ENCODE data around the gene POU6F2.
"Not testable (repeated sequence)": the region's sequence is repeated elsewhere in the genome, so short reads cannot be mapped to it uniquely, and the experiment has no call there.

POU6F2 gene, protein sequence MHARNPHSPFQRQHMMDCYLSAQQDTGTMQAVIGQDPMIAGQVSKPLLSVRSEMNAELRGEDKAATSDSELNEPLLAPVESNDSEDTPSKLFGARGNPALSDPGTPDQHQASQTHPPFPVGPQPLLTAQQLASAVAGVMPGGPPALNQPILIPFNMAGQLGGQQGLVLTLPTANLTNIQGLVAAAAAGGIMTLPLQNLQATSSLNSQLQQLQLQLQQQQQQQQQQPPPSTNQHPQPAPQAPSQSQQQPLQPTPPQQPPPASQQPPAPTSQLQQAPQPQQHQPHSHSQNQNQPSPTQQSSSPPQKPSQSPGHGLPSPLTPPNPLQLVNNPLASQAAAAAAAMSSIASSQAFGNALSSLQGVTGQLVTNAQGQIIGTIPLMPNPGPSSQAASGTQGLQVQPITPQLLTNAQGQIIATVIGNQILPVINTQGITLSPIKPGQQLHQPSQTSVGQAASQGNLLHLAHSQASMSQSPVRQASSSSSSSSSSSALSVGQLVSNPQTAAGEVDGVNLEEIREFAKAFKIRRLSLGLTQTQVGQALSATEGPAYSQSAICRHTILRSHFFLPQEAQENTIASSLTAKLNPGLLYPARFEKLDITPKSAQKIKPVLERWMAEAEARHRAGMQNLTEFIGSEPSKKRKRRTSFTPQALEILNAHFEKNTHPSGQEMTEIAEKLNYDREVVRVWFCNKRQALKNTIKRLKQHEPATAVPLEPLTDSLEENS

GRCh38 chr7:38977685-38978084 is at the start of gene POU6F2:
Gene POU6F2, plus strand, starts transcription at chr7:38977909. Its CDS starts 45 bp downstream, at chr7:38977954.
- no peak for DNase-seq (ENCODE audit: low read depth)

GRCh38 chr7:38928506-38928905 is 49.2 kb upstream of the POU6F2 start:
- no peak for DNase-seq (ENCODE audit: low read depth)

DNA sequence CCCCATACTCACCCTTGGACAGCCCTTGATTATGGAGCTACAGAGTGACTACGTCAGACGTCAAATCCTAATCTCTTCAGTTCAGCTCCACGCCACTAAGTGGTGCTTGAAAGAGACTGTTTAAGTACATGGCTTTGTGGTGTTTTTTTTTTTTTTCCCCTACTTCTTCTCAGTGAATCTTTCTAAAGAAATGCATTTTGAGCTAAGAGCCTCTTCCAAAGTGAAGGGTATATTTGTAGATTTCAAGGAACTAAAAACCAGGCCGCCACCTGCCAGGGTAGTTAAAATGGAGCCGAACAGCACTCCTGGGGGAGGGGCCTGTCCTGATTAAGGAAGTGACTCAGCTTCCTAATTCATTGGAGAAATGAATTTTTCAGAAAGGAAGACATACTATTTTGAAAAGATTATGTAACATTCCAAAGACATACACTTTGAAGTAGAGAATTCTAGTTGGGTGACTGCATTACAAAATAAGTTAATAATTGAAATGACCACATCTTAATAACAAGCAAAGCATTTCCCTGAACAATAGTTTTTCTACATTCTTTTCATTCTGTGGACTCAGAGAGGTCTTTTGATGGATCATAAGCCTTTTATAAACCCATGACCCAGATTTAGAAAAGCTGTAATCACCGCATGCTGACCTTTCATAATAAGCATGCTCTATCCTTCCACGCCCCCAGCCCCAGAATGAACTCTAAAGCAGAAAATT is 48.1 kb upstream of the POU6F2 start:
- no peak for DNase-seq (ENCODE audit: low read depth)

- DNase-seq (ENCODE audit: low read depth): peak; percentile 14
These were observed 45.1 kb upstream of the POU6F2 start for GRCh38 chr7:38932509-38933168.

GRCh38 chr7:38934051-38934450 is 43.7 kb upstream of the POU6F2 start:
- no peak for DNase-seq (ENCODE audit: low read depth)

GRCh38 chr7:38934536-38934935 is 43.2 kb upstream of the POU6F2 start:
- no peak for DNase-seq (ENCODE audit: low read depth)

- no peak for DNase-seq (ENCODE audit: low read depth)
These were observed 41.1 kb upstream of the POU6F2 start for GRCh38 chr7:38936641-38937040.

- DNase-seq (ENCODE audit: low read depth): no peak
These were observed 39.7 kb upstream of the POU6F2 start for GRCh38 chr7:38938001-38938485.

- DNase-seq (ENCODE audit: low read depth): no peak
These were observed 39.1 kb upstream of the POU6F2 start for GRCh38 chr7:38938589-38938988.

GRCh38 chr7:38940774-38941173 is 36.9 kb upstream of the POU6F2 start:
- DNase-seq (ENCODE audit: low read depth): no peak

DNA sequence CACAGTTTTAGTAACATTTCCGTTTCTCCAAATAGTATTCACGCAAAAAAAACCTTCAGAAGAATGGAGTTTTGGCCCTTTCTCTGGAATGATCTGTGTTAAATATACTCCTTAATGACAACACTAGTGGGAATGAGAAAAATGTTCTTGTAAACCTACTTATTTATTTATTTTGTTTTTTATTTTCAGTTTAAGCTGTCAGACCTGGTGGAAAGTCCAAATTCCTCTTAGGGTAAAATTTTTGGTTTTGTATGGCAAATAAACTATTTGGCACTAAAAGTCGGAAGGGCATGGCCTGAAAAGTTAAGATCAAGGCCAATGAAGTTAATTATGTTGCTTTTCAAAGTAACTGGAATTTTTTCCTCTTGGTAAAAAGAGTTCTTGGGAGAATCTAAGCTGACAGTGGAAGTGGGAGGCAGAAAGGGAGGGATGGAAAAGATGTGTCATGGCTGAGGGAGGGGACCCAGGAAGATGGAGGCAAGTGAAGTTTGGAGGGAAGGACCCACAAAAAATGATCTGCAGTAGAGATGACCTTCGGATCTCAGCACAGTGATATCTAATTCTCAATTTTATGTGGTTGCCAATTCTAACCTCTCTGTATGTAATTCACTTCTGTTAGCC is 35.2 kb upstream of the POU6F2 start:
- no peak for DNase-seq (ENCODE audit: low read depth)

- DNase-seq (ENCODE audit: low read depth): not testable (repeated sequence)
These were observed 30.2 kb upstream of the POU6F2 start for GRCh38 chr7:38947541-38947940.

DNA sequence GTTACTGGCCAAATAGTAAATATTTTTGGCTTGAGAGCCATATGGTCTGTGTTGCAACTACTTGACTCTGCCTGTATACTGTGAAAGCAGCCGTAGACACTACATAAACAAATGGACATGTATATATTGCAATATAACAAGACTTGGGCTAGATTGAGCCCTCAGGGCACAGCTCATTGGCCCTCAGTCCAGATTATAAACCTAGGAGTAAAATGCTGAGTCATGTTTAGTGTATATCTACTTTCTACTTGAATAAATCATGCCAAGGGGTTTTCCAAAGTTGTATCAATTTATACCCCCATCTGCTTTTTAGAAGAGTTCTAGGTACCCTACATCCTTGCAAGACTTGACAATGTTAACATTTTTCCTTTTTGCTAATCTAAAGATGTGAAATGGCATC is 27.4 kb upstream of the POU6F2 start:
- no peak for DNase-seq (ENCODE audit: low read depth)

GRCh38 chr7:38951213-38951612 is 26.5 kb upstream of the POU6F2 start:
- DNase-seq (ENCODE audit: low read depth): no peak

DNA sequence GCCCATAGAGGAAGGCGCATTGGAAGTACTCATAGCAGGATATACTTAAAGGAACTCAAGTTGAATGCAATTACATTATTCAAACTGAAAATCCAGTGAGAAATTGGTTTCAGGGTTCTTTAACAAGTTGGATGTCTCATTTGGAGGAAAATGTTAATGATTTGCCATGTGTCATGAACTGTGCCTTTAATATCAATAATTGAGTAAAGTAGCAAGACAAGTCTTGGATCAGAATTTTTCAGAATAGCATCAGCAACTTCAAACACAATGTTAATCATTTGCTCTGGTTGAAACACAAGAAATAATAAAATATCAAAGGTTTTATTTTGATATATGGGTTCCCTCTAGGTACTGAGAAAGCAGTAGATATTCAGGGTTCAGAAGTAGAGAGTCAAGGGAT is 24.5 kb upstream of the POU6F2 start:
- DNase-seq (ENCODE audit: low read depth): no peak

GRCh38 chr7:38953971-38954370 is 23.7 kb upstream of the POU6F2 start:
- DNase-seq (ENCODE audit: low read depth): no peak

- DNase-seq (ENCODE audit: low read depth): no peak
These were observed 21.8 kb upstream of the POU6F2 start for GRCh38 chr7:38955892-38956291.

DNA sequence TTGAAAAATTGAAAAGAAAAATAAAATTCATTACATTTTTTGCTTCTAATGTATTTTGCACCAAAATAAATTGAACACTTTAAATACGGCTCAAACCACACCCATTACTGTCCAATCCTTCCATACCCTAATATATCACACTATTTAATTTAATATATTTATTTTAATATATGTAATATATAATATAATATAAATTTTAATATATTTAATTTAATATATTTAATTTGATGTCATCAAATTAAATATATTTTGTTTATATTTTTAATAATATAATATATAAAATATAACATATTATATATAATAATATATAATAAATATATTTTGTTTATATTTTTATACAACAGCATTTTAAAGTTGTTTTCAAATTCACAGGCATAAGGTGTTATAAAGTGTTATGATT is 15.7 kb upstream of the POU6F2 start:
- no peak for DNase-seq (ENCODE audit: low read depth)

GRCh38 chr7:38964921-38965320 is 12.8 kb upstream of the POU6F2 start:
- no peak for DNase-seq (ENCODE audit: low read depth)

DNA sequence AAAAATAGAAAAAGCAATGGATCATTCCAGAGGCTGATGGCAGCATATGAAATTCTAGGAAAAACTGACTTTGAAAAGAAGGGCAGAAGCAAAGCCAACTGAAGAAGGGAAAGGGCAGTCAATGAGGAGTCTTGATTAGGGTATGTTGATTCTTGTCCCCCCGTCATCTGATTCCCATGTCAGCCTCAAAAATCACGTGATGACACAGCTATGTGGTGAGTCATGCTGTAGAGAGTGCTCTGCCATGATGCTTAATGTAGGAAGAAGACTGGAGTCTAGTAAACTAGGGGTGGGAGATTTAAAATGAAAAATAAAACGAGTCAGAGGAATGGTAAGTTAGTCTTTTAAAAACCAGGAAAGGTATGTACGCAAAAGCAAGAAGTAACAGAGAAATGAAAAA is 3.9 kb upstream of the POU6F2 start:
- no peak for DNase-seq (ENCODE audit: low read depth)

DNA sequence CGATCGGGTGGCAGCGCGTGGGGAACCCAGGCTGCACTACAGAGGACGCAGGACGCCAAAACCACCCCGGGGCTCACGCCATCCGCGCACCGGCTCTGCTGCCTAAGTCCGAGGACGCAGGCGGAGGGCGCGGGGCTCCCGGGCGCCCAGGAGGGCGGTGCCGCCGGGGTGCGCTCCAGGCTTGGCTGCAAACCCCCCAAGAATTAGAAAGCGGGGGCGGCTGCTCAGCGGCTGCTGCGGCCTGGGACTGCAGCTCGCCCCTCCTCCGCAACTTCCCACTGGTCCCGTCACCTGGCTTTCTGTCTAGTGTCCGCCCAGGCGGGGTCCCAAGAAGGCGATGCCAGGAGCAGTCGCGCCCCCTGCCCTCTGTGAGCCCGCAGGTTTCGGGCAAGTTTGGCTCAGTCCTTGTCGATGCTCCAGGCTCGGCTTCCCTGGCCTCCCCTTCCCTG is 1.7 kb upstream of the POU6F2 start:
- DNase-seq (ENCODE audit: low read depth): no peak

DNA sequence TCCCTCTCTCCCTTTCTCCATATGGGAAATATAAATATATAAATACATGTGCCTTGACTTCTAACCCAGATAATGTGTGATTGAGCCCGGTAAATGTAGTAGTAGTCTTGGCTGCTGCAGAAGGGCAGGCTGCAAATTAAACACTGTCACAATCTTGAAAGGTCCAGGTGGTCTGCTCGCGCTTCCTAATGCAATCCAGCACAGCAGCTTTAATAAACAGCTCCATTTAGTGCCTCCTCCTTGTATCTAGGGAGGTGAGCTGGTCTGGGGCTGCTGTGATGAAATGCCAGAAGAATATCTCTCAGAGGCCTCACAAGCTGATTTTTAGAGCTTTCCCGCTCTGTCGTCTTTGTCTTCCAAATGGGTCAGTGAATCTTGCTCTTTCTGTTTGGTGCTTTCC is 782 bp downstream of the POU6F2 start:
- no peak for DNase-seq (ENCODE audit: low read depth)

Measured in CMK (cell line).